Renal cortex interstitium (tissue), 11 donors: ENCODE measurements around the gene DHRS13. TPM values are rescaled to one million over a fixed set of nuclear protein-coding genes. Genes with fewer than 3 reads are reported as not detected.
"Not testable (repeated sequence)": the region's sequence is repeated elsewhere in the genome, so short reads cannot be mapped to it uniquely, and the experiment has no call there.

Source experiments
- DNase-seq, 11 donors: peaks; one replicate each; pipeline ENCODE4 v3.0.0-alpha.2; 2013; ENCODE audit warnings: low read depth in 9 of 11, low spot score in 4 of 11; ENCODE audit errors: extremely low read depth in 1 of 11
- polyA plus RNA-seq, 3 donors: library from polyadenylated mRNA; unstranded; fragments of 120-200 nt; gene quantifications; one replicate each; pipeline ENCODE4 v1.2.1, GENCODE V29; 2013; ENCODE audit not compliant: insufficient read length in 3 of 3

Gene DHRS13
- polyA plus RNA-seq, 3 donors, result 9.7 to 17.9 (median 17.6) TPM

DNA sequence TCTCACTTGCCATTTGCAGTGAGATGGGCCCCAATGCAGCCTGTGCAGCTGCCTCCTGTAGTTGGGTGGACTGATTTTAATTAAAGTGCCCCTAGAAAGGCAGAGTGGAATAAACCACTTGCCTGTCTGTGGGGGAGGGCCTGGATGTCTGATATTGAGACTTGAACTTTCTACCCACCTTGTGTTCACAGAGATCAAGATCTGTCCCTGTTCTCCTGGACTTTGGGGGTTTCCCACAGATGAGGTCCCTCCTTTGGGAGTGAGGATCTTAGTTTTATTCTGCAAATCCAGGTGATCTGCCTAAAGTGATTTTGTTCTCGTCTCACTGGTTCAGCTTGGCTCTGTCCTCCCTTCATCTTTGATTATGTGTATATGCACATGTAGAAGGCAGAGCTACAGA, 7.7 kb upstream of the DHRS13 start:
- DNase-seq, result no peak

DNA sequence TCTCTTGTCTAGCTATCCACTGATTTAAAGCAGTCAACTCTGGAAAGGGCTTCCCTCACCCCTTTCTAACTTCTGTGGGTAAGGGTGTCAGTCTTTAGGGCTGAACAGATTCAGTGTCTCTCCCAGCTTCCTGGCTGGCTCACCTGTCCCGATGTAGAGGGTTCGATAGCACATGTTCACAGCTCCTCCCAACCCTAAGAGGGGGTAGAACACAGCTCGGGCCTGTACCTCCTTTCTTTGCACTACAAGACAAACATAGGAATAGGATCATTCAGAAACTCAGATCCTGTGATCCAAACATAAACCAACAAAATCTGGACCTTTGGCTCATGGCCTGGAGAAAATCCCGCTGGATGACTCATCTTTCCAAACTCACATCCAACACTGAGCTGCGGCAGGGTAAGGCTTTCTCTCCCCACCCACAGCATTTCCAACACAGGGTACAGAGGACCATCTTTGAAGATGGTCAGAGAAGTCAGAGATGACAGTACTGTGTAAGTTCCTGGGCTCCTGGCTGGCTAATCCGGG, 5.8 kb upstream of the DHRS13 start:
- no peak for DNase-seq

DNA sequence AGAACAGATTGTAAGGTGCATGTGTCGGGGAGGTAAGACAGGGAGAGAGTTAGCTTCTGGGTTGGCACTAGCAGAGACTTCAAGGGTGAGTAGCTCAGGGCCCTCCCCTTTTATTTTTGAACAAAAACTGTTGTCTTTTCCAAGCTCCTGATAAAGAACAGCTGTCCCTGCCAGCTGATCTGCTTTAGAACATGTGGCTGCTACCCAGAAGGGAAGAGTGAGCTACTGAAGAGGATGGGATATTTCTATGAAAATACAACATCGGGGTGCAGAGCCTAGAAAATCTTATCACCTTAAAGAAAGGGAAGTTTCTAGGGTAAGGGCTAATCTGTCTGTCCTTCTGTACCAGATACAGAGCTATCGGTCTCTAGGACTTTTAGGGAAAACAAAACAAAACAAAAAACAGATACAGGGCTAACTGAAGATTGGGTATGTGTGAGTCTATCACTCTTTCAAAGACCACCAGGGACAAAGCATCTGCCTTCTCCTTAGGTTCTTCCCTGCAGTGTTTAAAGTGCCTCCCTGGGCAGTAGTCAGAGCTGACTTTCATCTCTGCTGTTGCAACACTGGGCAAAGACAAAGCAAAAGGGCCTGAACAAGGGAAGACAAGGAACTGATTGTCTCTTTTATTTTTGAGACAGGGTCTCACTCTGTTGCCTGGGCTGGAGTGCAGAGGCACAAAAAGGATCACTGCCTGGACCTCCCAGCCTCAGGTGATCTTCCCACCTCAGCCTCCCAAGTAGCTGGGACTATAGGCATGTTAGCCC, 5.0 kb upstream of the DHRS13 start:
- no peak for DNase-seq

DNA sequence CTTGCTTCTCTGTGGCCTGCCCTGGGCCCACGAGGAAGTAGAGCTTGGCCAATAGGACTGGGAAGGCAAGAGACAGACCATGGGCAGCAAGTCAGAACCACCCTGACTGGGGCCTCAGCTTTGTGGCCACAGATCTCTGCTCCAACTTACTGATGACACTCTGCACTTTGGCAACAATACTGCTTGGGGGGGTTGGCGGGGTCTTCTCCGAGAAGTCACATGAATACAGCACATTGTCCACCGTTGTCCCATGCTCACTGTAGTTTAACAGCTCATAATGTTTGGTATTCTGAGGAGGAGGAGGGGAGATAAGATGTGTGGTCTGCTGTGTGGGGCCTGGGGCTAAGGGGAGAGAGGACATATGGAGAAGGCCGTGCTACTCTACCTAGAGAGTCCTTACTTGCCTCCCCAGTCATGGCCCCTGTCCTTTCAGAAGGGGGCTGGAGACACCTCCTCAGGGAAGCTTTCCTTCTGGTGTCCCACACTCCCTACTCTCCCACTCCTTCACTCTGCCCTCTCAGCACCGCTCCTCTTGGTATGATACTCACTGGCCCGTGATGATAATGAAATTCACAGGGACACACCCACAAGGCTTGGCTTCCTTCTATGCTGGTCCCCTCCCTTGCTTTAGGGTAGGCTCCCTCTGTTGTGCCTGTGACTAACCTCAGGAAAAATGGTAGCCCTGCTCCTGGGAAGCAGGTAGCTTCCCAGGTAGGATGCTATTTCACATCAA, 4.0 kb upstream of the DHRS13 start:
- no peak for DNase-seq

- DNase-seq, result no peak
Measured at GRCh38 chr17:28906276-28906675, 3.4 kb upstream of the DHRS13 start.

GRCh38 chr17:28904800-28905199, 1.9 kb upstream of the DHRS13 start:
- DNase-seq, result no peak

DNA sequence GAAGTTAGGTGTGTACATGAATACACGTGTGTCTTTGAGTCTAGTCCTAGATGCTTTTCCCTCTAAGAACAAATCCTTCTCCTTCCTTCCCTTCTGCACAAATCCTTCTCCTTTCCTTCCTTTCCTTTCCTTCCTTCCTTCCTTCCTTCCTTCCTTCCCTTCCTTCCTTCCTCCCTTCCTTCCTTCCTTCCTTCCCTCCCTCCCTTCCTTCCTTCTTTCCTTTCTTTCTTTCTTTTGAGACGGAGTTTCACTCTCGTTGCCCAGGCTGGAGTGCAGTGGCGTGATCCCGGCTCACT, 615 bp upstream of the DHRS13 start:
- DNase-seq, result not testable (repeated sequence)

GRCh38 chr17:28901866-28902818, 737 bp downstream of the DHRS13 start:
- DNase-seq, result peak in 7 of 11 donors; percentile 40 to 68 (median 47)

GRCh38 chr17:28900986-28901726, 1.7 kb downstream of the DHRS13 start:
- DNase-seq, result no peak

DNA sequence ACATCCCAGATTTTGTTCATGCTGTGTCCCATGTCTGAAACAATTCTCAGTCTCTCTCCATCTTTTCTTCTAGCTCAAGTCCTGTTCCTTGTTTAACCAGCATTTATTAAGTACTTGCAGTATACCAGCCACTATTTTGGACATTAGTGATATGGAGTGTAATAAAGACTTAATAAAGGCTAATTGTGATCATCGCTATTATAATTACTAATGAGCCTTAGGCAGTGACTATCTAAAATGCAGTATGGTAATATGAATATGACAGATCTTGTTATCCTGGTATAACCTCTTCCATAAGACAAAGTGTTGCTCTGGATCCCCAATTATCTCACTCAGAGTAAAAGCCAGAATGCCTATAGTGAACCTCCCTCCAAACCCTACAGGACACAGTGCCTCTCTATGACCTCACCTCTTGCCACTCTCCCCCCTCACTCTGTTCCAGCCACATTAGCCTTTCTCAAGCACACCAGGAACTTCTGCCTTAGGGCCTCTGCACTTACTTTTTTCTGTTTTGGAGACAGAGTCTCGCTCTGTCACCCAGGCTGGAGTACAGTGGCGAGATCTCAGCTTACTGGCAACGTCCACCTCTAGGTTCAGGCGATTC, 3.6 kb downstream of the DHRS13 start:
- DNase-seq, result no peak

DNA sequence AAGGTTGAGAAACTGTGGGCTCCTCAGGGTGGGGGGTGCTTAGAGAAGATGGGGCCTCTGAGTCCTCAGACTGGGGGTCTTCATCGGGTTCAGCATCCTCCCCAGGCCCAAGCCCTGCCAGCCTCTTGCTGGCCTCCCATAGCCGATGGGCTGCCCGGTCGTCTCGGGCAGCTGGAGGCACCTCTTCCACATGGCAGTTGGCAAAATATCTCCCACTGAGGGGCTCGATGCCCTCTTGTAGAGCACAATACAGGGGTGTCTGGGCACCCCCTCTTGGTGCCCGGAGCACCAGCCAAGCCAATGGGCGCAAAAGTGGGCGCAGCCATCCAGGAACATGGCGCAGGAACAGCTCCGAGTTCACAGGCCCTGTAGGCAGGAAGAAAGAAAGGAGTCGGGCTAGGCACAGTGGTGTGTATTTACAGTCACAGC, 4.3 kb downstream of the DHRS13 start:
- no peak for DNase-seq

DNA sequence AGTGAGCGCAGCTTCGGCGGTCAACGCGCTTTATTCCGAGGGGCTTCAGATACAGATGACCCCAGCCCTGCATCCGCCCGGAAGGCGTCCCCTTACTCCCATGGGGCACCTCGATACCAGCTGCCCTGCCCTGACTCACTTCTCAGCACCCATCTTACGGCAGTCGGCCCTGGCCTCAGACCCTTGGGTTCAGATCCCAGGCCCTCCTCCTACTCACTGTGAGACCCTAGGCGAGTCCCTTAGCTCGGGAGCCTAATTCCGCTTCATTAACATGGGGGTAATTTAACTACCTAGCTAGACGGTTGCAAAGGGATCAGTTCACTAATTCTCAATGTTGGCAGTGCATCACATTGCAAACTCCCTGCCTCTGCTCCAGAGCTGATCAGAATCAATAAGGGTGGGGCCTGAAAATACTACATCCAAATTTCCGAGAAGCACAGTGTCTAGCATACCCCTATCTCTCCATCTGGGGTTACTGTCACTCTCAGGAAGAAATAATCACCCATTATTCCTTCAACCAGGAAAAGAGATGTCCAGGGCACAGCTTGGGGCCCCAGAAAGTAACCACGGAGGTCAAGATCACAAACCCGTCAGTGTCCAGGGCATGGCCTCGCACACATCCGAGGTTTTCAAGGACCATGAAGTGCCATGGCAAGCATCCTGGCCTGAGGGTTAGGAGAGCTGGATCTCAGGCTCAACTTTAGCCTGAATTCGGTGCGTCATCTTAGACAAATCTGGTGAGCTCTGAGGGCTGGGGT, 4.9 kb downstream of the DHRS13 start:
- DNase-seq, result no peak

GRCh38 chr17:28896884-28897768, 5.8 kb downstream of the DHRS13 start, which contains the start of gene FLOT2:
TSS of gene FLOT2 (minus strand) at chr17:28897733. CDS start at chr17:28897574, 159 bp downstream.
- peak in 8 of 11 donors; percentile 18 to 65 (median 48) for DNase-seq

- no peak for DNase-seq
Measured at GRCh38 chr17:28896491-28896883, 6.4 kb downstream of the DHRS13 start.

- DNase-seq, result no peak
Measured at GRCh38 chr17:28895794-28896447, 7.0 kb downstream of the DHRS13 start.
